Neural progenitor cell (in vitro differentiated cells): Measurements from ENCODE around the gene PTPRT.

Experiments used
- CTCF ChIP-seq: fragments of 200-600 bp; sonication (generic); IDR thresholded peaks from 2 replicates; pipeline ENCODE4 v1.5.1; 2017; ENCODE audit warnings: antibody characterized with exemption, mild to moderate bottlenecking
- EZH2 ChIP-seq: fragments of 200-600 bp; sonication (generic); IDR thresholded peaks from 2 replicates; pipeline ENCODE4 v1.6.1; 2017; ENCODE audit warnings: antibody characterized with exemption, mild to moderate bottlenecking, moderate library complexity

- TF ChIP-seq CTCF, result no peak
- TF ChIP-seq EZH2, result no peak
Observed at GRCh38 chr20:42183147-42183546, 1006.6 kb downstream of the PTPRT start.
